ENCODE measurements around the gene RAET1G. TPM values are rescaled to one million over a fixed set of nuclear protein-coding genes. Genes with fewer than 3 reads are reported as not detected.

Gene RAET1G
- total RNA-seq, 4 donors from 2014 or later: 0.59 to 2.0 (median 1.6) TPM; not detected in 1

DNA sequence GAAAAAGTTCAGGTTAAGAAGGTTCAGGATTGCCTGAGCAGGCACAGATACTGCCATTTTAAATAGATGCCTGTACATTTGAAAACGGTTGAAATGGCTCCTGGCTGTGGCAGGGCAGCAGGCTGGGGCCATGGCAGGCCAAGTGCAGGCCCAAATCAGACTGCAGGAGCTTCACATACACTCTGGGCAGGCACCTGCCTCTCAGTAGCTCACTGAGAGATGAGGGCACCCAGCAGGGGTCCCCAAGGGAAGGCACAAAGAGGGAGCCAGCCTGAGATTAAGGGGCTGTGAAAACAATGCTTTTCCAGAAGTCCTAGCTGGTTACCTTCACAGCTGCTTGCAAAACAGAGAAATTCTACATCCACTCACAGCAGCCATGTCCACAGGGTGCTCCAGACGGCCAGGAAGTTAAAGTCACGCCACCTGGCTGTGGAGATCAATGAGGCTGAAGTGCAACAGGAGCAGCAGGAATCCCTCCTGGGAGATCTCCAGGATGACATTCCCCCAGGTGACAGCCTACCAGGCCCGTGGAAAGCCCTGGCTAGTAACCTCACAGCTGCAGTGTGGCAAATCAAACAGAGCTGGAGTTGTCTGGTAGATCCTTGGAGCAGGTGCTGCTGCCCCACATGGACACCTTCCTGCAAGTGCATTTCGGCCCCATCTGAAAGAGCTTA, 18.8 kb downstream of the RAET1G start:
- no peak for DNase-seq
- no peaks in the 10 kb centered on the region for H3K36me3 ChIP-seq
- WGBS, 2 donors: 68 to 85% methylated on average over 3 to 5 of the region's 5 CpGs
- intact Hi-C loops (cut with DNase I): no loop called here
- H3K9me3 ChIP-seq: no peaks in the 10 kb centered on the region
- H3K27me3 ChIP-seq: no peaks in the 10 kb centered on the region
- TF ChIP-seq POLR2A (IDR thresholded peaks at IDR 0.05): no peak
- TF ChIP-seq, protein P1, sequence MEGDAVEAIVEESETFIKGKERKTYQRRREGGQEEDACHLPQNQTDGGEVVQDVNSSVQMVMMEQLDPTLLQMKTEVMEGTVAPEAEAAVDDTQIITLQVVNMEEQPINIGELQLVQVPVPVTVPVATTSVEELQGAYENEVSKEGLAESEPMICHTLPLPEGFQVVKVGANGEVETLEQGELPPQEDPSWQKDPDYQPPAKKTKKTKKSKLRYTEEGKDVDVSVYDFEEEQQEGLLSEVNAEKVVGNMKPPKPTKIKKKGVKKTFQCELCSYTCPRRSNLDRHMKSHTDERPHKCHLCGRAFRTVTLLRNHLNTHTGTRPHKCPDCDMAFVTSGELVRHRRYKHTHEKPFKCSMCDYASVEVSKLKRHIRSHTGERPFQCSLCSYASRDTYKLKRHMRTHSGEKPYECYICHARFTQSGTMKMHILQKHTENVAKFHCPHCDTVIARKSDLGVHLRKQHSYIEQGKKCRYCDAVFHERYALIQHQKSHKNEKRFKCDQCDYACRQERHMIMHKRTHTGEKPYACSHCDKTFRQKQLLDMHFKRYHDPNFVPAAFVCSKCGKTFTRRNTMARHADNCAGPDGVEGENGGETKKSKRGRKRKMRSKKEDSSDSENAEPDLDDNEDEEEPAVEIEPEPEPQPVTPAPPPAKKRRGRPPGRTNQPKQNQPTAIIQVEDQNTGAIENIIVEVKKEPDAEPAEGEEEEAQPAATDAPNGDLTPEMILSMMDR (IDR thresholded peaks at IDR 0.05): no peak
- peaks cover 0 to 3% of the 10 kb centered on the region in 2 donors for H3K4me1 ChIP-seq
- no peak overlapping the region for H3K4me3 ChIP-seq (replicated peaks in 1 of 3)
- H3K27ac ChIP-seq: no peak overlapping the region

DNA sequence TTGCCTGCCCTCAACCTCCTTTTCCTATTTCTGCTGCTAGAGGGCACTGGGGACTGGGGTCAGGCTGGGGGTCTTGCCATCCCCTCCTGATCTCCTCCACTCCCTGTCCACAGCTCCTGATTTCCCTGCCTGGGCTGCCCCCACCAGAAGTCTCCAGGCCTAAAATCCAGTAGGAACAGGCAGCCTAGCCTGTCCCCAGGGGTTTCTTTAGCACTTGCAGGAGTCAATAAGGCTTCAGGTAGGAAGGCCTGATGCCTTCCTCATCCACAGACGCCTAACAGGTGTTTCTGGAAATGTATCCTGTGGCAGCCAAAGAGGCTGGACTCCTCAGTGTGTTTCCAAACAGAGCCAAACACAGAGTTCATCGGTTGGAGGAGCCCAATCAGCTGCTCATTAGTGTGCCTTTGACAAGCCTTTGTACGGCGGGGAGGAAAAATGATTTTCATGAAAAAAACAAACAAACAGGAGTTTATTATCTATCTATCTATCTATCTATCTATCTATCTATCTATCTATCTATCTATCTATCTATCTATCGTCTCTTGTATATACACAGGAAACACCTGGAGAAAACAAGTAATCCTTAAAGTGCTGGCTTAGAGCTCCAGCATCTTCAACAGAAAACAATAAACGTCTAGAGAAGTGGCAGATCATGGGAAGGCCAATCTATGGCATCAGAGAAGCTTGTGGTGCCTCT, 21.3 kb downstream of the RAET1G start:
- H3K9me3 ChIP-seq: no peaks in the 10 kb centered on the region
- H3K27ac ChIP-seq: no peak overlapping the region
- no peaks in the 10 kb centered on the region for H3K36me3 ChIP-seq
- H3K4me1 ChIP-seq: peaks cover 0 to 18% of the 10 kb centered on the region in 2 donors
- TF ChIP-seq POLR2A (IDR thresholded peaks at IDR 0.05): no peak
- TF ChIP-seq, protein P1 (IDR thresholded peaks at IDR 0.05): no peak
- intact Hi-C loops (cut with DNase I): no loop called here
- DNase-seq: no peak
- no peaks in the 10 kb centered on the region for H3K27me3 ChIP-seq
- H3K4me3 ChIP-seq (replicated peaks in 1 of 3): no peak overlapping the region
- WGBS, 2 donors: 89% methylated on average over 6 of the region's 6 CpGs

DNA sequence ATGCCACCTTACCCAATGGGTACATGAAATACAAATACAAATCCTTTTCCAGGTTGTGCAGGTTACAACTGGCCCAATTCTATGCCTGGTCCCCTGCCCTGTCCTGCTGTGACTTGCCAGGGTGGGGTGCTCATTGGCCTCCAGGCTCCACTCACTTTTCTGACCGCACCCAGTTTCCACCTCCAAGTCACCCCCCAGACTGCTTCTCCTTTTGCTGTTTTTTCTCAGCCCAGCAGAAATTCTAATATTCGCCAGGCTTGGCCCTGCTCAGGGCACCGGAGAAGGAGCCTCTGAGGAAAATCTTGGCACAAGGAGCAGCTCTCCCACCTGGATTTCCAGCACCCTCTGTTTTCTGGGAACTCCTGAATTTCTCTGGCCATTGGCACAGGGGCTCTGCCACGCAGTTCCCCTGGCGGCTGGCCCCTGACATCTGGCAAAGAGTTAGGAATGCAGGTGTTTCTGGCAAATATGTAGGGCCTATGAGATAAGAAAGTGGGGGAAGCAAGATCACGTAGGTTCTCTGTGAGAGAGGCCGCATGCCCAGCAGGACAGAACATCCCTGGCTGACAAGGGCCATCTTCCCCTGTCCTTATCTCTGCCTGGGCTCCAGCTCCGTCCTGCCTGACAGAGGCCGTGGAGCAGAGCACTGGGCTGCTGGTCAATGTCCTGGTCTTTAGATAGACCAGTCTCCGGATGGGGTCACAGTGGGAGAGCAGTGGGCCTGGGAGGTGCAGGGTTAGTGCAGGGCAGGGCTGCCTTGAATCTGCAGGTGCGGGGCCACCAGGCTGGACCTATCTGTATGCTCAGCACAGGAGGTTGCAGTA, 22.1 kb downstream of the RAET1G start:
- TF ChIP-seq, protein P1 (IDR thresholded peaks at IDR 0.05): no peak
- no peak for TF ChIP-seq POLR2A (IDR thresholded peaks at IDR 0.05)
- DNase-seq: no peak
- no peaks in the 10 kb centered on the region for H3K27me3 ChIP-seq
- no peak overlapping the region for H3K4me3 ChIP-seq (replicated peaks in 1 of 3)
- H3K27ac ChIP-seq: no peak overlapping the region
- peaks cover 1 to 23% of the 10 kb centered on the region in 2 donors for H3K4me1 ChIP-seq
- intact Hi-C loops (cut with DNase I): no loop called here
- H3K36me3 ChIP-seq: no peaks in the 10 kb centered on the region
- WGBS, 2 donors: 92 to 96% methylated on average over 8 to 11 of the region's 11 CpGs
- no peaks in the 10 kb centered on the region for H3K9me3 ChIP-seq

DNA sequence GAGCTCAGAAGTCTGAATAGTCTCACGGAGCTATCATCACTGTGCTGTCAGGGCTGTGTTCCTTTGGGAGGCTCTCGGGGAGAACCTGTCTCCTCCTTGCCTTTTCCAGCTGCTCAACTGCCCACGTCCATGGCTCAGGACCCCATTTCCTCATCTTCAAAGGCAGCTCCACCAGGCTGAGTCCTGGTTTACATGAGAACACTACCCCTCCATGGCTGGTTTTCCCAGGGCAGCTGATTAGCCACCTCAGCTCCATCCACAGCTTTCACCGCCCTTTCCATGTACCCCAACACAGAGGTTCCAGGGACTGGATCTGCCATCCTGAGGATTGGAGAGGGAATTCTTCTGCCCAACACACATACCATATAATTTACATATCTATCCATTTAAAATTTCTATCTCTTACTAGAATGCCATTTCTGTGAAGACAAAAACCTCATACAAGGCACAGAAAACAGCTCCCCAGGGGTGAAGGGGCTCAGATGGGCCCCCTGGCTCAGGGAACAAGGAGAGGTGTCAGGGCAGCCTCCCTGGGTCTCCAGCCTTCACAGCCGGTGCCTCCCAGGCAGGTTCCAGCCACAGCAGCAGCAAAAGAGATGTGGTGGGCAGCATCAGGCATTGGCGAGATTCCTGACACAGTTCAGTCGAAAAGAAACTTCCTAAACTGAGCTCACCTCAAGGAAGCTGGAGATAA, 22.8 kb downstream of the RAET1G start:
- intact Hi-C loops (cut with DNase I): no loop called here

More for the DNA sequence above, 22.8 kb downstream of the RAET1G start:
- DNase-seq: no peak
- Histone ChIP-seq H3K27ac (no peak overlapping the region), H3K9me3 (no peaks in the 10 kb centered on the region), H3K36me3 (no peaks in the 10 kb centered on the region), H3K4me3 (replicated peaks in 1 of 3) (no peak overlapping the region), H3K4me1 (peaks cover 7 to 31% of the 10 kb centered on the region in 2 donors), H3K27me3 (no peaks in the 10 kb centered on the region)
- 94 to 95% methylated on average over 7 of the region's 7 CpGs for WGBS, 2 donors
- TF ChIP-seq, protein P1 (IDR thresholded peaks at IDR 0.05): no peak
- TF ChIP-seq POLR2A (IDR thresholded peaks at IDR 0.05): no peak
